HCT116 (cell line): Measurements from ENCODE around the gene GPAM. TPM values are rescaled to one million over a fixed set of nuclear protein-coding genes. Genes with fewer than 3 reads are reported as not detected.

Experiments
- ATAC-seq: fragments of 200-7000 bp; cut with Tn5 transposase; 2 replicates; pipeline ENCODE4 v1.9.1; 2020; ENCODE audit warnings: mild to moderate bottlenecking, moderate library complexity
- BruUV-seq: library from RNA; stranded (reverse); fragments of 400-500 nt; replicated peaks from 2 replicates; lab custom pipeline; 2021; lab: Mats Ljungman, UMichigan
- CTCF ChIA-PET: fragments of 300-600 bp; sonication (Branson Sonifier 250); formaldehyde crosslinking; loops from one replicate; lab custom pipeline; 2021; ENCODE audit warnings: antibody characterized with exemption; lab: Charles Lee
- POLR2A ChIA-PET: fragments of 300-600, 350-600 bp; sonication (Branson Sonifier 250); formaldehyde crosslinking; loops from one replicate; lab custom pipeline; 2021; ENCODE audit warnings: antibody characterized with exemption; lab: Charles Lee
- RAD21 ChIA-PET, 2 experiments: fragments of 300-600 bp; sonication (Branson Sonifier 250); formaldehyde crosslinking; loops; one replicate each; lab custom pipeline; 2023; ENCODE audit warnings: low total read pairs in 2 of 2; ENCODE audit not compliant: uncharacterized antibody in 2 of 2, unreplicated experiment in 2 of 2, low non-redundant PET in 1 of 2; lab: Charles Lee
- DNase-seq: peaks from one replicate; pipeline ENCODE4 v3.0.0-alpha.2; 2010; ENCODE audit warnings: low read depth, low spot score
- H2AFZ ChIP-seq: fragments of 200-600 bp; shearing (Covaris generic), sonication (generic); 2 replicates; pipeline ENCODE4 v1.6.1; 2017; ENCODE audit warnings: low read depth, mixed run types, mixed read lengths, antibody characterized with exemption, low read length; ENCODE audit not compliant: poor library complexity, severe bottlenecking
- H3K27ac ChIP-seq: 2 replicates; pipeline ENCODE4 v1.5.1; 2012; ENCODE audit warnings: low read depth, low read length
- H3K27me3 ChIP-seq: fragments of 200-600 bp; sonication (generic); 2 replicates; pipeline ENCODE4 v1.6.1; 2016; ENCODE audit warnings: mixed run types, low read length, mixed read lengths; ENCODE audit not compliant: insufficient read depth
- H3K36me3 ChIP-seq, 2 experiments: fragments of 200-500 bp in 1 of 2; fragments of 200-600 bp in 1 of 2; sonication (Bioruptor generic) in 1 of 2; sonication (generic) in 1 of 2; 2 replicates each; pipeline versions ENCODE4 v1.5.1 to v1.6.1; 2014 to 2016; ENCODE audit warnings: low read length in 2 of 2, inconsistent platforms in 1 of 2, mixed read lengths in 1 of 2, mixed run types in 1 of 2; ENCODE audit not compliant: insufficient read depth in 2 of 2, control insufficient read depth in 1 of 2
- H3K4me1 ChIP-seq, 2 experiments: fragments of 200-600 bp in 1 of 2; sonication (generic) in 1 of 2; 2 replicates each; pipeline versions ENCODE4 v1.5.1 to v1.6.1; 2012 to 2017; ENCODE audit warnings: low read length in 2 of 2, inconsistent platforms in 1 of 2, mild to moderate bottlenecking in 1 of 2, mixed read lengths in 1 of 2, mixed run types in 1 of 2, moderate library complexity in 1 of 2; ENCODE audit not compliant: insufficient read depth in 2 of 2, control insufficient read depth in 1 of 2
- H3K4me2 ChIP-seq: fragments of 200-600 bp; sonication (generic); 2 replicates; pipeline ENCODE4 v1.6.1; 2017; ENCODE audit warnings: mixed run types, low read length, mixed read lengths
- H3K4me3 ChIP-seq, 2 experiments: fragments of 200-600 bp in 1 of 2; sonication (generic) in 1 of 2; replicated peaks in 1 of 2; 2 replicates each; pipeline ENCODE4 v1.5.1; 2011 to 2016; ENCODE audit warnings: low read length in 2 of 2, control low read depth in 1 of 2, low read depth in 1 of 2, mild to moderate bottlenecking in 1 of 2, mixed read lengths in 1 of 2, mixed run types in 1 of 2
- H3K79me2 ChIP-seq: fragments of 200-600 bp; sonication (generic); 2 replicates; pipeline ENCODE4 v1.6.1; 2017; ENCODE audit warnings: mild to moderate bottlenecking, mixed run types, low read length, moderate library complexity, mixed read lengths; ENCODE audit not compliant: insufficient read depth
- H3K9ac ChIP-seq: fragments of 200-600 bp; sonication (generic); 2 replicates; pipeline ENCODE4 v1.6.1; 2016; ENCODE audit warnings: low read length, mixed read lengths
- H3K9me2 ChIP-seq: fragments of 200-600 bp; sonication (generic), shearing (Covaris generic); 2 replicates; pipeline ENCODE4 v1.6.1; 2017; ENCODE audit warnings: mixed run types, mild to moderate bottlenecking, moderate library complexity; ENCODE audit not compliant: insufficient read depth
- H3K9me3 ChIP-seq, 2 experiments: fragments of 200-500 bp in 1 of 2; fragments of 200-600 bp in 1 of 2; sonication (Bioruptor generic) in 1 of 2; sonication (generic) in 1 of 2; 2 replicates each; pipeline ENCODE4 v1.6.1; 2014 to 2017; ENCODE audit warnings: low read length in 2 of 2, mixed read lengths in 2 of 2, inconsistent platforms in 1 of 2, low read depth in 1 of 2, mild to moderate bottlenecking in 1 of 2, mixed run types in 1 of 2, moderate library complexity in 1 of 2; ENCODE audit not compliant: control insufficient read depth in 1 of 2, insufficient read depth in 1 of 2
- H4K20me1 ChIP-seq: fragments of 200-600 bp; sonication (generic), shearing (Covaris generic); 2 replicates; pipeline ENCODE4 v1.6.1; 2017; ENCODE audit warnings: mixed run types, mild to moderate bottlenecking, moderate library complexity; ENCODE audit not compliant: insufficient read depth
- CBX3 ChIP-seq: IDR thresholded peaks from 2 replicates; pipeline ENCODE4 v1.6.1; 2012; ENCODE audit warnings: low read depth
- CEBPB ChIP-seq: IDR thresholded peaks from 2 replicates; pipeline ENCODE4 v1.6.1; 2012; ENCODE audit warnings: low read depth
- CTCF ChIP-seq, 3 experiments: fragments of 200-600 bp in 1 of 3; sonication (generic) in 1 of 3; IDR thresholded peaks in 2 of 3; conservative IDR thresholded peaks in 1 of 3; 2 replicates each; pipeline ENCODE4 v1.5.1; 2012 to 2017; ENCODE audit warnings: low read depth in 2 of 3, low read length in 2 of 3, antibody characterized with exemption in 1 of 3, borderline replicate concordance in 1 of 3, control low read depth in 1 of 3, mild to moderate bottlenecking in 1 of 3, mixed read lengths in 1 of 3, mixed run types in 1 of 3, moderate library complexity in 1 of 3; ENCODE audit not compliant: insufficient read depth in 1 of 3
- EGR1 ChIP-seq: IDR thresholded peaks from 2 replicates; pipeline ENCODE4 v1.6.1; 2012; ENCODE audit warnings: low read depth
- ELF1 ChIP-seq: IDR thresholded peaks from 2 replicates; pipeline ENCODE4 v1.6.1; 2012; ENCODE audit warnings: low read depth, borderline replicate concordance
- EZH2 ChIP-seq: fragments of 200-600 bp; sonication (generic); IDR thresholded peaks from 2 replicates; pipeline ENCODE4 v1.6.1; 2017; ENCODE audit warnings: antibody characterized with exemption, mixed run types
- EZH2phosphoT487 ChIP-seq: fragments of 200-600 bp; IDR thresholded peaks from 2 replicates; pipeline ENCODE4 v1.6.1; 2018; ENCODE audit warnings: antibody characterized with exemption, borderline replicate concordance
- FOSL1 ChIP-seq: IDR thresholded peaks from 2 replicates; pipeline ENCODE4 v1.6.1; 2012; ENCODE audit warnings: low read depth
- POLR2A ChIP-seq: IDR thresholded peaks from 2 replicates; pipeline ENCODE4 v1.7.0; 2011; ENCODE audit warnings: borderline replicate concordance; ENCODE audit not compliant: insufficient read depth, insufficient read length; ENCODE audit errors: extremely low read depth
- RAD21 ChIP-seq: IDR thresholded peaks from 2 replicates; pipeline ENCODE4 v1.6.1; 2012; ENCODE audit warnings: low read depth, mild to moderate bottlenecking
- TCF7L2 ChIP-seq: IDR thresholded peaks from 2 replicates; pipeline ENCODE4 v1.7.0; 2011; ENCODE audit warnings: borderline replicate concordance, inconsistent platforms; ENCODE audit not compliant: insufficient read depth, insufficient read length; ENCODE audit errors: extremely low read depth
- YY1 ChIP-seq: IDR thresholded peaks from 2 replicates; pipeline ENCODE4 v1.6.1; 2011; ENCODE audit warnings: low read length, low read depth, moderate library complexity, mild to moderate bottlenecking; ENCODE audit not compliant: insufficient replicate concordance; ENCODE audit errors: extremely low read depth
- ZFX ChIP-seq: fragments of 450-650 bp; IDR thresholded peaks from 2 replicates; pipeline ENCODE4 v1.6.1; 2017
- ZNF274 ChIP-seq: fragments of 200-500 bp; sonication (Bioruptor generic); IDR thresholded peaks from 2 replicates; pipeline ENCODE4 v1.6.1; 2014; ENCODE audit warnings: mild to moderate bottlenecking, low read depth, low read length, inconsistent platforms
- intact Hi-C: fragments of 100-400 bp; cut with micrococcal nuclease; formaldehyde crosslinking; loops from 2 replicates; pipeline ENCODE4 v1.10.0; 2022
- total RNA-seq: library from RNA; stranded (reverse); gene quantifications from one replicate; pipeline ENCODE4 v1.2.1, GENCODE V29; 2021; ENCODE audit not compliant: unreplicated experiment
- TF ChIP-seq, protein P1 (sequence below): IDR thresholded peaks from 2 replicates; pipeline ENCODE4 v1.6.1; 2012; ENCODE audit warnings: low read depth

The GPAM gene
- total RNA-seq, 1 experiment from 2014 or later, result 19.3 TPM

DNA sequence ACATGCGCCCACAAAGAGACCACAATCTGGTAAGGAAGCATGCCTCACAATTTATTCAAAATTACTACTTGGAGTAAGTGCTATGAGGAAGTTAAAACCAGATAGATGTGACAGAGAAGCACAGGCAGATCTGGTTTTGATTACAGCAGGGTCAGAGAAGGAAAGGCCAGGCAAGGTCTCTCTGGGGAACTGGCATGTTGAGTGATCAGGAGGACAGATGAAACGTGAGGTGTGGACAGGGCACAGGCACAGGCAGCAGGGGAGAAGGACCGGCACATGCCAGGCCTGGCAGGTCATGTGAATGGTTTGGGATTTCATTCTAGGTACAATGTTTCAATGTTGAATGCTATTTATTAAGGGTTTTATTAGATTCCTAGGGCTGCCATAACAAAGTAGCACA, 51.6 kb downstream of the GPAM start:
- DNase-seq (no peak), ATAC-seq (no peak)
- H3K4me2 ChIP-seq, result no peak overlapping the region
- no peak overlapping the region for H3K4me3 ChIP-seq
- no peaks in the 10 kb centered on the region for H3K9me3 ChIP-seq
- ChIA-PET POLR2A (no interaction called here), RAD21 (no interaction called here), CTCF (no interaction called here)
- H3K79me2 ChIP-seq, result no peaks in the 10 kb centered on the region
- no peaks in the 10 kb centered on the region for H3K9me2 ChIP-seq
- H3K4me1 ChIP-seq, result peaks cover 4 to 5% of the 10 kb centered on the region in 2 experiments; a peak in 2 of 4 replicates
- intact Hi-C loops, result no loop called here
- no peak overlapping the region for H3K27ac ChIP-seq
- H3K9ac ChIP-seq, result no peak overlapping the region
- no peaks in the 10 kb centered on the region for H4K20me1 ChIP-seq
- no TSS peak for BruUV-seq
- H3K36me3 ChIP-seq, result no peaks in the 10 kb centered on the region
- no peak overlapping the region for H2AFZ ChIP-seq
- H3K27me3 ChIP-seq, result peaks cover 11% of the 10 kb centered on the region; the same call in 1 of the 2 replicates
- TF ChIP-seq CEBPB (no peak), YY1 (no peak), FOSL1 (no peak), CTCF (IDR thresholded peaks at IDR 0.05 in 2 of 3, conservative IDR thresholded peaks at IDR 0.05 in 1 of 3; ENCODE audit: borderline replicate concordance in 1 of 3, insufficient read depth in 1 of 3, low read depth in 2 of 3, low read length in 2 of 3) (no peak), TCF7L2 (no peak), CBX3 (no peak), EZH2phosphoT487 (no peak), ZNF274 (no peak), EGR1 (no peak), ZFX (no peak), EZH2 (no peak), ELF1 (no peak), POLR2A (no peak), RAD21 (no peak)
- TF ChIP-seq, protein P1, sequence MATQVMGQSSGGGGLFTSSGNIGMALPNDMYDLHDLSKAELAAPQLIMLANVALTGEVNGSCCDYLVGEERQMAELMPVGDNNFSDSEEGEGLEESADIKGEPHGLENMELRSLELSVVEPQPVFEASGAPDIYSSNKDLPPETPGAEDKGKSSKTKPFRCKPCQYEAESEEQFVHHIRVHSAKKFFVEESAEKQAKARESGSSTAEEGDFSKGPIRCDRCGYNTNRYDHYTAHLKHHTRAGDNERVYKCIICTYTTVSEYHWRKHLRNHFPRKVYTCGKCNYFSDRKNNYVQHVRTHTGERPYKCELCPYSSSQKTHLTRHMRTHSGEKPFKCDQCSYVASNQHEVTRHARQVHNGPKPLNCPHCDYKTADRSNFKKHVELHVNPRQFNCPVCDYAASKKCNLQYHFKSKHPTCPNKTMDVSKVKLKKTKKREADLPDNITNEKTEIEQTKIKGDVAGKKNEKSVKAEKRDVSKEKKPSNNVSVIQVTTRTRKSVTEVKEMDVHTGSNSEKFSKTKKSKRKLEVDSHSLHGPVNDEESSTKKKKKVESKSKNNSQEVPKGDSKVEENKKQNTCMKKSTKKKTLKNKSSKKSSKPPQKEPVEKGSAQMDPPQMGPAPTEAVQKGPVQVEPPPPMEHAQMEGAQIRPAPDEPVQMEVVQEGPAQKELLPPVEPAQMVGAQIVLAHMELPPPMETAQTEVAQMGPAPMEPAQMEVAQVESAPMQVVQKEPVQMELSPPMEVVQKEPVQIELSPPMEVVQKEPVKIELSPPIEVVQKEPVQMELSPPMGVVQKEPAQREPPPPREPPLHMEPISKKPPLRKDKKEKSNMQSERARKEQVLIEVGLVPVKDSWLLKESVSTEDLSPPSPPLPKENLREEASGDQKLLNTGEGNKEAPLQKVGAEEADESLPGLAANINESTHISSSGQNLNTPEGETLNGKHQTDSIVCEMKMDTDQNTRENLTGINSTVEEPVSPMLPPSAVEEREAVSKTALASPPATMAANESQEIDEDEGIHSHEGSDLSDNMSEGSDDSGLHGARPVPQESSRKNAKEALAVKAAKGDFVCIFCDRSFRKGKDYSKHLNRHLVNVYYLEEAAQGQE, result no peak
- TF ChIP-seq, all 23 proteins: peak for 0
